ENCODE measurements around the gene FRMD8. TPM values are rescaled to one million over a fixed set of nuclear protein-coding genes. Genes with fewer than 3 reads are reported as not detected.
A peak's percentile ranks its signal among the peaks of the same experiment; 100 is the strongest.

FRMD8 gene
- polyA plus RNA-seq, 3 donors = 33.7 to 41.2 (median 35.4) TPM

DNA sequence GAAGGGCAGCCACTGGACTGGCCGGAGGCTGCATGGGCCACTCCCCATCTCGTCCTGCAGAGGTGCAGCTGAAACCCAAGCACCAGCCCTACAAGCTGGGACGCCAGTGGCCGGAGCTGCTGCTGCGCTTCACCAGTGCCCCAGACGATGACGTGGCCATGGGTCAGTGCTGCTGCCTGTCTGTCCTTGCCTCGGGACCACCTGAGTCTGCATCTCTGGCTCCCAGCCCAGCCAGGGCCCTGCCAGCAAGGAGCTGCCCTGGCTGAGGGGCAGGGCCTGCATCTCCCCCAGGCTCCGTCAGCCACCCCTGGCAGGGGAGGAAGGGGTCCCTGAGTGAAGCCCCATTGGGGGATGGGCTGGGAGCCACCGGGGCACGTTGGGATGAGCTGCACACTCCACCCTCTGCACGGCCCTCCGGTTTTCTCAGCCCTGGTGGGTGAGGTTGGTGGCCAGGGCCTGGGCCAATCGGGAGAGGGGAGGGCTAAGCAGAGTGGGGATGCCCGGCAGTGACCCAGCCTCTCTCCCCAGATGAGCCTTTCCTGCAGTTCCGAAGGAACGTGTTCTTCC is 7.2 kb downstream of the FRMD8 start:
- peaks cover 37% of the 10 kb centered on the region for H3K79me2 ChIP-seq (ENCODE audit: insufficient read depth, low read length)
- H3K4me3 ChIP-seq (replicated peaks in 1 of 3; ENCODE audit: low read depth in 2 of 3, low read length in 3 of 3) = no peak overlapping the region
- H3K9me3 Mint-ChIP-seq = no peaks in the 10 kb centered on the region
- H3K9ac ChIP-seq (ENCODE audit: insufficient read depth, low read length, poor library complexity, severe bottlenecking) = no peak overlapping the region
- intact Hi-C loops (cut with micrococcal nuclease) = no loop called here
- H3K4me1 Mint-ChIP-seq = peaks cover 18% of the 10 kb centered on the region
- peaks cover 53 to 94% of the 10 kb centered on the region in 2 donors for H3K36me3 Mint-ChIP-seq
- TF ChIP-seq, protein P1, sequence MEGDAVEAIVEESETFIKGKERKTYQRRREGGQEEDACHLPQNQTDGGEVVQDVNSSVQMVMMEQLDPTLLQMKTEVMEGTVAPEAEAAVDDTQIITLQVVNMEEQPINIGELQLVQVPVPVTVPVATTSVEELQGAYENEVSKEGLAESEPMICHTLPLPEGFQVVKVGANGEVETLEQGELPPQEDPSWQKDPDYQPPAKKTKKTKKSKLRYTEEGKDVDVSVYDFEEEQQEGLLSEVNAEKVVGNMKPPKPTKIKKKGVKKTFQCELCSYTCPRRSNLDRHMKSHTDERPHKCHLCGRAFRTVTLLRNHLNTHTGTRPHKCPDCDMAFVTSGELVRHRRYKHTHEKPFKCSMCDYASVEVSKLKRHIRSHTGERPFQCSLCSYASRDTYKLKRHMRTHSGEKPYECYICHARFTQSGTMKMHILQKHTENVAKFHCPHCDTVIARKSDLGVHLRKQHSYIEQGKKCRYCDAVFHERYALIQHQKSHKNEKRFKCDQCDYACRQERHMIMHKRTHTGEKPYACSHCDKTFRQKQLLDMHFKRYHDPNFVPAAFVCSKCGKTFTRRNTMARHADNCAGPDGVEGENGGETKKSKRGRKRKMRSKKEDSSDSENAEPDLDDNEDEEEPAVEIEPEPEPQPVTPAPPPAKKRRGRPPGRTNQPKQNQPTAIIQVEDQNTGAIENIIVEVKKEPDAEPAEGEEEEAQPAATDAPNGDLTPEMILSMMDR (IDR thresholded peaks at IDR 0.05) = no peak
- peaks cover 75 to 95% of the 10 kb centered on the region in 2 donors for H3K36me3 ChIP-seq (replicated peaks in 1 of 2; ENCODE audit: control insufficient read depth in 1 of 2, insufficient read depth in 2 of 2, low read length in 2 of 2)
- no peak for DNase-seq
- no peak overlapping the region for H3K4me3 Mint-ChIP-seq
- peaks cover 2 to 11% of the 10 kb centered on the region in 2 donors for H3K4me1 ChIP-seq (ENCODE audit: control insufficient read depth in 1 of 2, insufficient read depth in 2 of 2, low read length in 2 of 2)
- H3K27me3 ChIP-seq (ENCODE audit: control insufficient read depth in 2 of 2, insufficient read depth in 2 of 2, low read length in 2 of 2) = no peaks in the 10 kb centered on the region
- H3K9me3 ChIP-seq (replicated peaks in 1 of 2; ENCODE audit: control insufficient read depth in 1 of 2, insufficient read depth in 1 of 2, low read length in 2 of 2) = no peaks in the 10 kb centered on the region
- H4K20me1 ChIP-seq (ENCODE audit: insufficient read depth, low read length) = peaks cover 81% of the 10 kb centered on the region
- no peak overlapping the region for H3K27ac ChIP-seq (ENCODE audit: low read depth in 1 of 2, low read length in 2 of 2)
- no peaks in the 10 kb centered on the region for H3K27me3 Mint-ChIP-seq (ENCODE audit: low read depth in 3 of 3)
- peak overlapping the region in 1 of 7 donors; percentile 54 for H3K27ac Mint-ChIP-seq
- H2AFZ ChIP-seq (ENCODE audit: insufficient read depth, low read depth, low read length, poor library complexity, severe bottlenecking) = no peak overlapping the region
- WGBS (ENCODE audit: insufficient coverage) = 95% methylated on average over 17 of the region's 17 CpGs
- H3K4me2 ChIP-seq (replicated peaks; ENCODE audit: extremely low read depth, low read length, poor library complexity, severe bottlenecking) = no peak overlapping the region

- intact Hi-C loops (cut with micrococcal nuclease) = no loop called here
- DNase-seq = no peak
- peaks cover 73 to 92% of the 10 kb centered on the region in 2 donors for H3K36me3 ChIP-seq (replicated peaks in 1 of 2; ENCODE audit: control insufficient read depth in 1 of 2, insufficient read depth in 2 of 2, low read length in 2 of 2)
- H3K4me2 ChIP-seq (replicated peaks; ENCODE audit: extremely low read depth, low read length, poor library complexity, severe bottlenecking) = no peak overlapping the region
- peaks cover 0 to 6% of the 10 kb centered on the region in 2 donors for H3K4me1 ChIP-seq (ENCODE audit: control insufficient read depth in 1 of 2, insufficient read depth in 2 of 2, low read length in 2 of 2)
- TF ChIP-seq, protein P1 (IDR thresholded peaks at IDR 0.05) = no peak
- H3K27ac ChIP-seq (ENCODE audit: low read depth in 1 of 2, low read length in 2 of 2) = no peak overlapping the region
- H3K4me1 Mint-ChIP-seq = peaks cover 13% of the 10 kb centered on the region
- H3K36me3 Mint-ChIP-seq = peaks cover 57 to 94% of the 10 kb centered on the region in 2 donors
- no peaks in the 10 kb centered on the region for H3K27me3 ChIP-seq (ENCODE audit: control insufficient read depth in 2 of 2, insufficient read depth in 2 of 2, low read length in 2 of 2)
- H3K9me3 ChIP-seq (replicated peaks in 1 of 2; ENCODE audit: control insufficient read depth in 1 of 2, insufficient read depth in 1 of 2, low read length in 2 of 2) = no peaks in the 10 kb centered on the region
- no peak overlapping the region for H3K9ac ChIP-seq (ENCODE audit: insufficient read depth, low read length, poor library complexity, severe bottlenecking)
- no peaks in the 10 kb centered on the region for H3K9me3 Mint-ChIP-seq
- no peak overlapping the region for H3K4me3 Mint-ChIP-seq
- peak overlapping the region in 1 of 7 donors; percentile 54 for H3K27ac Mint-ChIP-seq
- no peaks in the 10 kb centered on the region for H3K27me3 Mint-ChIP-seq (ENCODE audit: low read depth in 3 of 3)
- peaks cover 32% of the 10 kb centered on the region for H3K79me2 ChIP-seq (ENCODE audit: insufficient read depth, low read length)
- WGBS (ENCODE audit: insufficient coverage) = 98% methylated on average over 19 of the region's 20 CpGs
- H2AFZ ChIP-seq (ENCODE audit: insufficient read depth, low read depth, low read length, poor library complexity, severe bottlenecking) = no peak overlapping the region
- no peak overlapping the region for H3K4me3 ChIP-seq (replicated peaks in 1 of 3; ENCODE audit: low read depth in 2 of 3, low read length in 3 of 3)
- H4K20me1 ChIP-seq (ENCODE audit: insufficient read depth, low read length) = peaks cover 76% of the 10 kb centered on the region
Observed at GRCh38 chr11:65394125-65394536, 7.7 kb downstream of the FRMD8 start.

Data from CD14-positive monocyte (primary cell).